Measurements from ENCODE around the gene THAP4.
"Not testable (repeated sequence)": the region's sequence is repeated elsewhere in the genome, so short reads cannot be mapped to it uniquely, and the experiment has no call there.

THAP4 gene

DNA sequence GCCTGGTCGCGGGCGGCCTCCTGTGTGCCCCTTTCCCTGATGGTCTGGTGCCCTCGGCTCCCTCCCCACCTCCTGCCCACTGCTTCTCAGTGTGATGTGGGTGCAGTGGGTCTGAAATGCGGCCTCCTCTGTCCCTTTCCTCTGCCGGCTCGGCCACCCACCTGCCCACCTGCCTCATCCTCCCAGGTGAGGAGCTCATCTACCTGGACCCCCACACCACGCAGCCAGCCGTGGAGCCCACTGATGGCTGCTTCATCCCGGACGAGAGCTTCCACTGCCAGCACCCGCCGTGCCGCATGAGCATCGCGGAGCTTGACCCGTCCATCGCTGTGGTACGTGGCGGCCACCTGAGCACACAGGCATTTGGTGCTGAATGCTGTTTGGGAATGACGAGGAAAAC lies 31.4 kb upstream of the THAP4 start:
- Histone ChIP-seq H3K4me3 (ENCODE audit: low read depth, low read length) (no peak overlapping the region), H3K27me3 (replicated peaks) (no peaks in the 10 kb centered on the region), H3K27ac (no peak overlapping the region), H3K36me3 (replicated peaks) (peaks cover 31% of the 10 kb centered on the region)
- no peak for DNase-seq
- TF ChIP-seq CTCF (IDR thresholded peaks at IDR 0.05; ENCODE audit: low read depth, low read length, missing control alignments) = no peak
- in situ Hi-C loops (cut with HindIII; ENCODE audit: low pct_ligation_motif_present, low sequenced_read_pairs) = no loop called here

GRCh38 chr2:241666627-241667400 lies 29.9 kb upstream of the THAP4 start:
- Histone ChIP-seq H3K27me3 (replicated peaks) (no peaks in the 10 kb centered on the region), H3K36me3 (replicated peaks) (peaks cover 25% of the 10 kb centered on the region), H3K4me3 (ENCODE audit: low read depth, low read length) (peak overlapping the region; percentile 17), H3K27ac (peak overlapping the region; percentile 25)
- in situ Hi-C loops (cut with HindIII; ENCODE audit: low pct_ligation_motif_present, low sequenced_read_pairs) = no loop called here
- peak; percentile 65 for DNase-seq
- TF ChIP-seq CTCF (IDR thresholded peaks at IDR 0.05; ENCODE audit: low read depth, low read length, missing control alignments) = peak; percentile 15

- Histone ChIP-seq H3K27me3 (replicated peaks) (no peaks in the 10 kb centered on the region), H3K27ac (peak overlapping the region; percentile 95), H3K4me3 (ENCODE audit: low read depth, low read length) (peak overlapping the region; percentile 26), H3K36me3 (replicated peaks) (peaks cover 22% of the 10 kb centered on the region)
- TF ChIP-seq CTCF (IDR thresholded peaks at IDR 0.05; ENCODE audit: low read depth, low read length, missing control alignments) = no peak
- in situ Hi-C loops (cut with HindIII; ENCODE audit: low pct_ligation_motif_present, low sequenced_read_pairs) = no loop called here
- DNase-seq = no peak
Measured at GRCh38 chr2:241665731-241666440, 28.9 kb upstream of the THAP4 start.

GRCh38 chr2:241662731-241663130 lies 25.8 kb upstream of the THAP4 start:
- in situ Hi-C loops (cut with HindIII; ENCODE audit: low pct_ligation_motif_present, low sequenced_read_pairs); H3K27ac ChIP-seq; DNase-seq; H3K27me3 ChIP-seq (replicated peaks); H3K4me3 ChIP-seq (ENCODE audit: low read depth, low read length): not testable (repeated sequence)
- peaks cover 23% of the 10 kb centered on the region for H3K36me3 ChIP-seq (replicated peaks)

DNA sequence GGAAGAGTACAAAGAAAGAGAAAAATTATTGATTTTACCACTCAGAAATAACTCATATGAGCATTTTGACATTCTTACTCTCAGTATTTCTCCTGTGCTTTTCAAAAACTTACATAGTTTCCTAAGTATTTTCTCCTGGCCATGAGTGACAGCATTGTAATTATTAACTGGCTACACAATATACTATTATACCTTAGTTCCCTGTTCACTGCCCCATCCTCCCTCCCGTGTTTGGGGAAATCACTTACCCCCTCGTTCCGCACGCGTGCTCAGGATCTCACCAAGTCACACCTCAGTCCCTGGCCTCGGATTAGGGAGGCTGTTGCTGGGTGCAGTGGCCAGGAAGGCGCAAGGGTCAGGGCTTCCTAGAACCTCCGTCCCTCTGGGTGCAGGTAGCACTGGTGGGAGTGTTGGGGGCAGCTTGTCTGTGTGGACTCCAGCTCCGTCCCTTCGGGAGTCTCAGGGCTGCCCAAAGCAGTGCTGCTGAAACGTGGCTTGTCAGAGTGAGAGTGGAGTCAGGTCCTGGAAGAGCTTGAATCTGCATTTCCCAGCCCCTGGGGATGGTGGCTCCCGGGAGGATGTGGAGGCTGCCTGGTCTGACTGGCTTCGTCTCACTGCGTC lies 23.7 kb upstream of the THAP4 start:
- no peak overlapping the region for H3K4me3 ChIP-seq (ENCODE audit: low read depth, low read length)
- H3K27me3 ChIP-seq (replicated peaks) = no peaks in the 10 kb centered on the region
- no peak for TF ChIP-seq CTCF (IDR thresholded peaks at IDR 0.05; ENCODE audit: low read depth, low read length, missing control alignments)
- H3K36me3 ChIP-seq (replicated peaks) = peaks cover 27% of the 10 kb centered on the region
- DNase-seq = no peak
- H3K27ac ChIP-seq = no peak overlapping the region
- in situ Hi-C loops (cut with HindIII; ENCODE audit: low pct_ligation_motif_present, low sequenced_read_pairs) = no loop called here

- H3K27ac ChIP-seq = no peak overlapping the region
- H3K27me3 ChIP-seq (replicated peaks) = no peaks in the 10 kb centered on the region
- H3K4me3 ChIP-seq (ENCODE audit: low read depth, low read length) = no peak overlapping the region
- DNase-seq = peak; percentile 78
- in situ Hi-C loops (cut with HindIII; ENCODE audit: low pct_ligation_motif_present, low sequenced_read_pairs) = no loop called here
- peaks cover 41% of the 10 kb centered on the region for H3K36me3 ChIP-seq (replicated peaks)
- peak; percentile 86 for TF ChIP-seq CTCF (IDR thresholded peaks at IDR 0.05; ENCODE audit: low read depth, low read length, missing control alignments)
Measured at GRCh38 chr2:241659150-241659739, 22.3 kb upstream of the THAP4 start.
